HepG2 (cell line): Measurements from ENCODE around the gene TTC31. TPM values are rescaled to one million over a fixed set of nuclear protein-coding genes. Genes with fewer than 3 reads are reported as not detected.
A peak's percentile ranks its signal among the peaks of the same experiment; 100 is the strongest.

Experiments used
- ARNTL ChIP-seq: sonication (generic); formaldehyde crosslinking; IDR thresholded peaks from 2 replicates; pipeline ENCODE4 v1.4.0; 2020; ENCODE audit warnings: mild to moderate bottlenecking, missing genetic modification reagents
- CTCF ChIP-seq: sonication (generic); formaldehyde crosslinking; IDR thresholded peaks from 2 replicates; pipeline ENCODE4 v1.5.0; 2020; ENCODE audit warnings: mild to moderate bottlenecking, missing genetic modification reagents, moderate library complexity
- DNMT1 ChIP-seq: sonication (generic); formaldehyde crosslinking; IDR thresholded peaks from 2 replicates; pipeline ENCODE4 v1.5.1; 2020; ENCODE audit warnings: mild to moderate bottlenecking, missing genetic modification reagents
- FOXA1 ChIP-seq, 2 experiments: fragments of 450-650 bp in 1 of 2; sonication (generic) in 1 of 2; formaldehyde crosslinking in 1 of 2; IDR thresholded peaks; 2 replicates each; pipeline versions ENCODE4 v1.4.0 to v1.6.1; 2016 to 2020; ENCODE audit warnings: missing genetic modification reagents in 1 of 2
- NFIB ChIP-seq: sonication (generic); formaldehyde crosslinking; IDR thresholded peaks from 2 replicates; pipeline ENCODE4 v1.9.0; 2021; ENCODE audit warnings: missing genetic modification reagents, mild to moderate bottlenecking, borderline replicate concordance
- PAX8 ChIP-seq: sonication (generic); formaldehyde crosslinking; IDR thresholded peaks from 2 replicates; pipeline ENCODE4 v1.8.0; 2022; ENCODE audit warnings: mild to moderate bottlenecking, missing genetic modification reagents, borderline replicate concordance
- SAP130 ChIP-seq: IDR thresholded peaks from 2 replicates; pipeline ENCODE4 v1.6.1; 2016; ENCODE audit warnings: low read depth
- SP1 ChIP-seq, 2 experiments: fragments of 450-650 bp in 1 of 2; sonication (generic) in 1 of 2; formaldehyde crosslinking in 1 of 2; IDR thresholded peaks; 2 replicates each; pipeline versions ENCODE4 v1.4.0 to v1.6.1; 2016 to 2020; ENCODE audit warnings: missing genetic modification reagents in 1 of 2
- THAP11 ChIP-seq: IDR thresholded peaks from 2 replicates; pipeline ENCODE4 v1.6.1; 2016; ENCODE audit warnings: missing biosample characterization, missing genetic modification reagents
- UBTF ChIP-seq: sonication (generic); formaldehyde crosslinking; IDR thresholded peaks from 2 replicates; pipeline ENCODE4 v1.4.0; 2020; ENCODE audit warnings: mild to moderate bottlenecking, missing genetic modification reagents
- WIZ ChIP-seq: sonication (generic); formaldehyde crosslinking; IDR thresholded peaks from 2 replicates; pipeline ENCODE4 v1.5.1; 2020; ENCODE audit warnings: mild to moderate bottlenecking, missing genetic modification reagents
- ZBTB3 ChIP-seq: sonication (generic); formaldehyde crosslinking; IDR thresholded peaks from 2 replicates; pipeline ENCODE4 v1.4.0; 2020; ENCODE audit warnings: low read depth, mild to moderate bottlenecking, moderate library complexity, missing genetic modification reagents, borderline replicate concordance
- ZBTB7B ChIP-seq: sonication (generic); formaldehyde crosslinking; IDR thresholded peaks from 2 replicates; pipeline ENCODE4 v1.4.0; 2020; ENCODE audit warnings: missing genetic modification reagents
- ZFY ChIP-seq: sonication (generic); formaldehyde crosslinking; IDR thresholded peaks from 2 replicates; pipeline ENCODE4 v1.4.0; 2020; ENCODE audit warnings: missing genetic modification reagents
- ZNF260 ChIP-seq: sonication (generic); formaldehyde crosslinking; IDR thresholded peaks from 2 replicates; pipeline ENCODE4 v1.4.0; 2020; ENCODE audit warnings: missing genetic modification reagents, low read depth, mild to moderate bottlenecking, borderline replicate concordance
- ZNF512 ChIP-seq: sonication (generic); formaldehyde crosslinking; IDR thresholded peaks from 2 replicates; pipeline ENCODE4 v1.4.0; 2020; ENCODE audit warnings: mild to moderate bottlenecking, missing genetic modification reagents
- ZNF607 ChIP-seq: sonication (generic); formaldehyde crosslinking; IDR thresholded peaks from 2 replicates; pipeline ENCODE4 v1.5.1; 2020; ENCODE audit warnings: missing genetic modification reagents, mild to moderate bottlenecking, borderline replicate concordance
- ZNF615 ChIP-seq: sonication (generic); formaldehyde crosslinking; IDR thresholded peaks from 2 replicates; pipeline ENCODE4 v1.5.0; 2020; ENCODE audit warnings: mild to moderate bottlenecking, missing genetic modification reagents, borderline replicate concordance
- ZNF670 ChIP-seq: sonication (generic); formaldehyde crosslinking; IDR thresholded peaks from 2 replicates; pipeline ENCODE4 v1.8.0; 2022; ENCODE audit warnings: mild to moderate bottlenecking, missing genetic modification reagents, borderline replicate concordance
- ZSCAN21 ChIP-seq: sonication (generic); formaldehyde crosslinking; IDR thresholded peaks from 2 replicates; pipeline ENCODE4 v1.8.0; 2022; ENCODE audit warnings: mild to moderate bottlenecking, missing genetic modification reagents, moderate library complexity, borderline replicate concordance
- polyA plus RNA-seq, 8 experiments: library from polyadenylated mRNA; depleted of rRNA in 3 of 8; stranded (reverse) in 7 of 8; unstranded in 1 of 8; fragments of >200 nt; fragmentation: Illumina TruSeq in 4 of 8; extraction: Trizol in 4 of 8; gene quantifications; 2 replicates each; pipeline versions ENCODE4 v1.2.1 to v1.2.3, GENCODE V29; 2011 to 2016; ENCODE audit warnings: low read depth in 4 of 8, missing spikeins in 1 of 8, mixed read lengths in 1 of 8; ENCODE audit not compliant: insufficient read depth in 1 of 8
- total RNA-seq, 5 experiments: library from RNA; depleted of rRNA; stranded (reverse); fragments of >200 nt; fragmentation: Illumina TruSeq; extraction: Trizol; gene quantifications; 2 replicates each; pipeline ENCODE4 v1.2.3, GENCODE V29; 2016; ENCODE audit warnings: low read depth in 1 of 5

TTC31 gene
- total and polyA plus RNA-seq, 2 of the 13 experiments (the other 11 are each of a cell fraction or from before 2014, with no cell fraction given) = 28.3 to 39.5 TPM

GRCh38 chr2:74532222-74532621, 49.3 kb downstream of the TTC31 start (continued):
- TF ChIP-seq ZSCAN21 (CRISPR knock-in tag) (no peak), ZNF260 (CRISPR knock-in tag) (no peak), ZBTB7B (CRISPR knock-in tag) (no peak), UBTF (CRISPR knock-in tag) (no peak), ZNF607 (CRISPR knock-in tag) (no peak), ZNF670 (CRISPR knock-in tag) (no peak), NFIB (CRISPR knock-in tag) (no peak), ARNTL (CRISPR knock-in tag) (no peak), ZNF615 (CRISPR knock-in tag) (no peak), ZNF512 (CRISPR knock-in tag) (no peak), PAX8 (CRISPR knock-in tag) (no peak), ZFY (CRISPR knock-in tag) (no peak), DNMT1 (no peak), WIZ (CRISPR knock-in tag) (no peak), ZBTB3 (CRISPR knock-in tag) (no peak), CTCF (CRISPR knock-in tag) (peak; percentile 72), THAP11 (CRISPR knock-in tag) (peak; percentile 46; the same call in 1 of the 2 replicates), SAP130 (CRISPR knock-in tag) (peak; percentile 40; the same call in 1 of the 2 replicates), SP1 (IDR thresholded peaks at IDR 0.05) (no peak), SP1 (CRISPR knock-in tag; IDR thresholded peaks at IDR 0.05) (no peak), FOXA1 (IDR thresholded peaks at IDR 0.05) (no peak), FOXA1 (CRISPR knock-in tag; IDR thresholded peaks at IDR 0.05) (peak; percentile 64)
